Neutrophil (primary cell): Measurements from ENCODE around the gene NPHS1.
A peak's percentile ranks its signal among the peaks of the same experiment; 100 is the strongest.

Experiments
- H3K27ac ChIP-seq: fragments of 200-600 bp; sonication (generic); 2 replicates; pipeline ENCODE4 v1.5.1; 2016; ENCODE audit warnings: mild to moderate bottlenecking, moderate library complexity
- H3K27me3 ChIP-seq: fragments of 200-600 bp; sonication (generic); 2 replicates; pipeline ENCODE4 v1.6.0; 2016; ENCODE audit warnings: mild to moderate bottlenecking
- H3K36me3 ChIP-seq: fragments of 200-600 bp; sonication (generic); 2 replicates; pipeline ENCODE4 v1.5.1; 2017
- H3K4me1 ChIP-seq, 2 experiments: fragments of 200-600 bp in 1 of 2; sonication (generic) in 1 of 2; 1 replicate in 1 of 2; 2 replicates in 1 of 2; pipeline versions ENCODE4 v1.5.1 to v1.6.1; 2013 to 2016; ENCODE audit warnings: low read depth in 1 of 2, low read length in 1 of 2, mild to moderate bottlenecking in 1 of 2, moderate library complexity in 1 of 2; ENCODE audit not compliant: control insufficient read depth in 1 of 2, insufficient read depth in 1 of 2
- H3K4me3 ChIP-seq, 2 experiments: fragments of 200-600 bp in 1 of 2; sonication (generic) in 1 of 2; 1 replicate in 1 of 2; 2 replicates in 1 of 2; pipeline ENCODE4 v1.5.1; 2013 to 2016; ENCODE audit warnings: low read depth in 1 of 2, low read length in 1 of 2, mild to moderate bottlenecking in 1 of 2, moderate library complexity in 1 of 2
- H3K9me3 ChIP-seq: fragments of 200-600 bp; sonication (generic); 2 replicates; pipeline ENCODE4 v1.5.1; 2016
- TF ChIP-seq, protein P1 (sequence below): fragments of 200-600 bp; sonication (generic); IDR thresholded peaks from 2 replicates; pipeline ENCODE4 v1.5.1; 2016; ENCODE audit warnings: antibody characterized with exemption

NPHS1 gene

DNA sequence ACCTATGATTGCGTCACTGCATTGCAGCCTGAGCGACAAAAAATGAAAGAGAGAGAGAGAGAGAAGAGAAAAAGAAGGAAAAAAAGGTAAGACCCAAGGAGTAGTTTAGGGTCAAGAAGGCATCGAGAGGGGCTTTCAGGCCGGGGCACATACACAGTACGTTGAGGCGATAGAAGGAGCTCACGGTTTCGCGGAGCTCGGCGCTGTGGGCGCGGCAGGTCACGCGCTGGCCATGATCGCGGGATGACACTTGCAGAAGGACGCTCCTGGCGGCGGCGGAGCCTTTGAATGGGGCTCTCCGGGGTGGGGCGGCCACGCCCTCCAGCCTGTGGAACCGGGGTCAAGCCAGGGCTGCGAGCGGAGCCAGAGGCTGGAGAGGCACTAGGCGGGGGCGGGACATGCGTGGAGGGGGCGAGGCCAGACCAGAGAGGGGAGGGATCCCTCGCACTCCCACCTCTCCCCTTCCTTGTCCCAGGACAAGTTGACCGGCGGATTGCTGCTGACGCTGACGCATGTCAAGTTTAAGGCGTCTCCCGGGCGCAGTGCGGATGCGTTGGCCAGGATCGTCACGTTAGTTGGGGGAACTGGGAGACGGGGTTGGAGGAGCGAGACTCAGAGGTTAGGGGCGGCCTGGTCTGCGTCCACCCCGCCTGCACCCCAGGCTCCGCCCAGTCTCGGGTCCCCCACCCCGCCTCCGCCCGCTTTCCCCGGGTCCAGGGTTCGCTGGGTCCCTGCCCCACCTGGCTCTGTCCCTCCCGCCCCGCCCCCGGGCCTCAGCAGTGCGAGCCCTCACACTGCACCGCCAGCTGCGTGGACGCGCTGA, 6.9 kb downstream of the NPHS1 start:
- peaks cover 8 to 10% of the 10 kb centered on the region in 2 experiments for H3K4me1 ChIP-seq
- H3K27me3 ChIP-seq, result peaks cover 91% of the 10 kb centered on the region
- no peaks in the 10 kb centered on the region for H3K36me3 ChIP-seq
- no peak overlapping the region for H3K27ac ChIP-seq
- TF ChIP-seq, protein P1, sequence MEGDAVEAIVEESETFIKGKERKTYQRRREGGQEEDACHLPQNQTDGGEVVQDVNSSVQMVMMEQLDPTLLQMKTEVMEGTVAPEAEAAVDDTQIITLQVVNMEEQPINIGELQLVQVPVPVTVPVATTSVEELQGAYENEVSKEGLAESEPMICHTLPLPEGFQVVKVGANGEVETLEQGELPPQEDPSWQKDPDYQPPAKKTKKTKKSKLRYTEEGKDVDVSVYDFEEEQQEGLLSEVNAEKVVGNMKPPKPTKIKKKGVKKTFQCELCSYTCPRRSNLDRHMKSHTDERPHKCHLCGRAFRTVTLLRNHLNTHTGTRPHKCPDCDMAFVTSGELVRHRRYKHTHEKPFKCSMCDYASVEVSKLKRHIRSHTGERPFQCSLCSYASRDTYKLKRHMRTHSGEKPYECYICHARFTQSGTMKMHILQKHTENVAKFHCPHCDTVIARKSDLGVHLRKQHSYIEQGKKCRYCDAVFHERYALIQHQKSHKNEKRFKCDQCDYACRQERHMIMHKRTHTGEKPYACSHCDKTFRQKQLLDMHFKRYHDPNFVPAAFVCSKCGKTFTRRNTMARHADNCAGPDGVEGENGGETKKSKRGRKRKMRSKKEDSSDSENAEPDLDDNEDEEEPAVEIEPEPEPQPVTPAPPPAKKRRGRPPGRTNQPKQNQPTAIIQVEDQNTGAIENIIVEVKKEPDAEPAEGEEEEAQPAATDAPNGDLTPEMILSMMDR, result no peak
- H3K9me3 ChIP-seq, result no peaks in the 10 kb centered on the region
- H3K4me3 ChIP-seq, result peak overlapping the region in 1 of 2 experiments; percentile 23

- H3K36me3 ChIP-seq, result no peaks in the 10 kb centered on the region
- peak overlapping the region in 1 of 2 experiments; percentile 23 for H3K4me3 ChIP-seq
- no peak overlapping the region for H3K27ac ChIP-seq
- H3K4me1 ChIP-seq, result peaks cover 8 to 10% of the 10 kb centered on the region in 2 experiments
- H3K9me3 ChIP-seq, result no peaks in the 10 kb centered on the region
- TF ChIP-seq, protein P1, result no peak
- peaks cover 85% of the 10 kb centered on the region for H3K27me3 ChIP-seq
Measured at GRCh38 chr19:35844482-35845214, 7.7 kb downstream of the NPHS1 start.

GRCh38 chr19:35843676-35844481, 8.4 kb downstream of the NPHS1 start:
- H3K36me3 ChIP-seq, result no peaks in the 10 kb centered on the region
- no peak overlapping the region for H3K27ac ChIP-seq
- TF ChIP-seq, protein P1, result no peak
- no peak overlapping the region for H3K4me3 ChIP-seq
- peaks cover 84% of the 10 kb centered on the region for H3K27me3 ChIP-seq
- peaks cover 8 to 10% of the 10 kb centered on the region in 2 experiments for H3K4me1 ChIP-seq
- no peaks in the 10 kb centered on the region for H3K9me3 ChIP-seq

DNA sequence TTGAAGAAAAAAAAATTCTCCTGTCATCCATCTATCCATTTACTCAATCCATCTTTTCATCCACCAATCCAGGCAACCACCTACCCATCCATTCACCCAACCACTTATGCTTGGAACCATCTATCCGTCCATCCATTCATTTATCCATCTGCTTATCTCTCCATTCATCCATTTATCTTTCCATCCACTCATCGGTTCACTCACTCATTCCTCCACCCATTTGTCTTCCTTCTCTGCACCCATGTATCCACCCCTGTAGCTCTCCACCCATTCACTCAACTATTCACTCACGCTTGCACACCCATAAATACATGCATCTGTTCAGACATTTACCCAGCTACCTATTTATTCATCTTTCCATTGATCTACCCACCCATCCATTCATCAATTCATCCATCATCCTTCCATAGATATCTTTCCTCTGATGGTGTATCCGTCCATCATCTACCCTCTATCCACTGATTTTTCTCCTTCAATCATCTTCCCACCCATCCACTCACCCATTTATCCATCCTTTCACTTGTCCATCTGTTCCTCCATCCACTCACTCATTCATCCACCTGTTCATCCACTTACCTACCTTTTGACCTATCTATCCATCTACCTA, 9.5 kb downstream of the NPHS1 start:
- no peak overlapping the region for H3K4me3 ChIP-seq
- peaks cover 8 to 10% of the 10 kb centered on the region in 2 experiments for H3K4me1 ChIP-seq
- H3K36me3 ChIP-seq, result no peaks in the 10 kb centered on the region
- H3K27ac ChIP-seq, result no peak overlapping the region
- H3K9me3 ChIP-seq, result no peaks in the 10 kb centered on the region
- TF ChIP-seq, protein P1, result no peak
- peaks cover 82% of the 10 kb centered on the region for H3K27me3 ChIP-seq
